ENCODE measurements around the gene KRT74.

The KRT74 gene

GRCh38 chr12:52543985-52544883 is 29.4 kb downstream of the KRT74 start:
- no peaks in the 10 kb centered on the region for H3K9me2 ChIP-seq (replicated peaks; ENCODE audit: insufficient read depth, low read length)

DNA sequence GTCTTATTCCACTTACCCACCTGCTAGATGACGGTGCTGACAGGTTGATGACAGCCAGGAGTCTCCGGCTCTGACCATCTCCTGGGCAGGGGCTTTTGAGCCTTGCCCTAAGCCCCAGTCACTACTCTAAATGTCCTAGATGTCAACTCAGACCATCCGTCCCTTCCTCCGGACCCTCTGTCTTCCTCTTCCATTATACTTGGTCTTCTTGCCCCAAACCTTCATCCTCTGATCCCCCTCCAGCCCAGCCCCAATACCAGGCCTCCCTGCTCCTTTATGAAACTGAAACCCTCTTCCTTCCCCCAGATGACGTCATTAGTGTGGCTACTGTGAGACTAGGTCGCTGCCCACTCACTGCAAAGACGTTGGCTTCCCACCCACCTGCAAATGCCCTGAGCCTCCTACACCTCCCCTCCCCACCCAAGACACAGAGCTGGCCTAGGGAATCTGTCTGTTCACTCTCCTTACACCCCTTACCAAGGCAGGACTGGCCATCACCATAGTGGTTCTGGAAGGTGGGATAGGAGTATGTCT is 30.8 kb downstream of the KRT74 start:
- H3K27ac ChIP-seq (ENCODE audit: low read depth, low read length): no peak overlapping the region
- no peaks in the 10 kb centered on the region for H3F3A ChIP-seq (ENCODE audit: insufficient read depth)
- no peaks in the 10 kb centered on the region for H3K27me3 ChIP-seq (ENCODE audit: low read length)
- H3K4me3 ChIP-seq (ENCODE audit: insufficient read depth, low read length, poor library complexity, severe bottlenecking): no peak overlapping the region
- no peaks in the 10 kb centered on the region for H4K20me1 ChIP-seq (ENCODE audit: low read depth, low read length)
- no peaks in the 10 kb centered on the region for H3K79me2 ChIP-seq (ENCODE audit: insufficient read depth, low read length)
- no peak overlapping the region for H3K4me2 ChIP-seq (ENCODE audit: low read depth, low read length, poor library complexity, severe bottlenecking)
- no peak overlapping the region for H3K9ac ChIP-seq (ENCODE audit: low read length)
- H2AFZ ChIP-seq (ENCODE audit: low read depth, low read length, severe bottlenecking): no peak overlapping the region
- no peaks in the 10 kb centered on the region for H3K9me2 ChIP-seq (replicated peaks; ENCODE audit: insufficient read depth, low read length)
- no peaks in the 10 kb centered on the region for H3K36me3 ChIP-seq (ENCODE audit: low read length)
- no peaks in the 10 kb centered on the region for H3K9me3 ChIP-seq (ENCODE audit: insufficient read depth, low read length)
- no peak for TF ChIP-seq EZH2phosphoT487 (conservative IDR thresholded peaks at IDR 0.05; ENCODE audit: low read length)
- TF ChIP-seq, protein P1, sequence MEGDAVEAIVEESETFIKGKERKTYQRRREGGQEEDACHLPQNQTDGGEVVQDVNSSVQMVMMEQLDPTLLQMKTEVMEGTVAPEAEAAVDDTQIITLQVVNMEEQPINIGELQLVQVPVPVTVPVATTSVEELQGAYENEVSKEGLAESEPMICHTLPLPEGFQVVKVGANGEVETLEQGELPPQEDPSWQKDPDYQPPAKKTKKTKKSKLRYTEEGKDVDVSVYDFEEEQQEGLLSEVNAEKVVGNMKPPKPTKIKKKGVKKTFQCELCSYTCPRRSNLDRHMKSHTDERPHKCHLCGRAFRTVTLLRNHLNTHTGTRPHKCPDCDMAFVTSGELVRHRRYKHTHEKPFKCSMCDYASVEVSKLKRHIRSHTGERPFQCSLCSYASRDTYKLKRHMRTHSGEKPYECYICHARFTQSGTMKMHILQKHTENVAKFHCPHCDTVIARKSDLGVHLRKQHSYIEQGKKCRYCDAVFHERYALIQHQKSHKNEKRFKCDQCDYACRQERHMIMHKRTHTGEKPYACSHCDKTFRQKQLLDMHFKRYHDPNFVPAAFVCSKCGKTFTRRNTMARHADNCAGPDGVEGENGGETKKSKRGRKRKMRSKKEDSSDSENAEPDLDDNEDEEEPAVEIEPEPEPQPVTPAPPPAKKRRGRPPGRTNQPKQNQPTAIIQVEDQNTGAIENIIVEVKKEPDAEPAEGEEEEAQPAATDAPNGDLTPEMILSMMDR (IDR thresholded peaks at IDR 0.05; ENCODE audit: insufficient read depth, low read length, poor library complexity, severe bottlenecking): no peak

More at GRCh38 chr12:52543985-52544883, 29.4 kb downstream of the KRT74 start:
- Histone ChIP-seq H3K36me3 (ENCODE audit: low read length) (no peaks in the 10 kb centered on the region), H3K4me3 (ENCODE audit: insufficient read depth, low read length, poor library complexity, severe bottlenecking) (no peak overlapping the region), H4K20me1 (ENCODE audit: low read depth, low read length) (no peaks in the 10 kb centered on the region), H3K9ac (ENCODE audit: low read length) (no peak overlapping the region), H3K4me2 (ENCODE audit: low read depth, low read length, poor library complexity, severe bottlenecking) (no peak overlapping the region), H3F3A (ENCODE audit: insufficient read depth) (no peaks in the 10 kb centered on the region), H3K27me3 (ENCODE audit: low read length) (no peaks in the 10 kb centered on the region), H2AFZ (ENCODE audit: low read depth, low read length, severe bottlenecking) (no peak overlapping the region), H3K79me2 (ENCODE audit: insufficient read depth, low read length) (no peaks in the 10 kb centered on the region), H3K27ac (ENCODE audit: low read depth, low read length) (no peak overlapping the region), H3K9me3 (ENCODE audit: insufficient read depth, low read length) (no peaks in the 10 kb centered on the region)
- TF ChIP-seq, protein P1 (IDR thresholded peaks at IDR 0.05; ENCODE audit: insufficient read depth, low read length, poor library complexity, severe bottlenecking): no peak
- no peak for TF ChIP-seq EZH2phosphoT487 (conservative IDR thresholded peaks at IDR 0.05; ENCODE audit: low read length)

DNA sequence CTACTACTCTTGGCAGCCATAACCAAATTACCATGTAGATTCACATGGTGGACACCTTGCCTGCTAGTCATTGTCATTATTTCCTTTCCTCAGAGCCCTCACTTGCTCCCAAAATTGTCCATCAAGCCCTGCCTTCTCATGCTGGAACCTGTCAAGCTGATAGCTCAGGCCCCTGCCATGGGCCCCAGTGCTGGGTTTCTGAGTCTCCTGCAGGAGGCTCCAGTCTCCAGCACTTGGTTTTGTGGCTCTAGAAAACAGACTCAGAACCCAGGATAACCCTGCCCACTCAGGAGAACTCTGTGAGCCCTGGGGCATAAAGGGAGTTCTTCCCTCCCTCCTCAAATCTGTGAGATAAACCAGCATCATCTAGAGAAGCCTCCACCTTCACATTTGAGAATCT is 31.5 kb downstream of the KRT74 start:
- H3K4me3 ChIP-seq (ENCODE audit: insufficient read depth, low read length, poor library complexity, severe bottlenecking): no peak overlapping the region
- no peak overlapping the region for H3K27ac ChIP-seq (ENCODE audit: low read depth, low read length)
- H3K79me2 ChIP-seq (ENCODE audit: insufficient read depth, low read length): no peaks in the 10 kb centered on the region
- H4K20me1 ChIP-seq (ENCODE audit: low read depth, low read length): no peaks in the 10 kb centered on the region
- TF ChIP-seq EZH2phosphoT487 (conservative IDR thresholded peaks at IDR 0.05; ENCODE audit: low read length): no peak
- TF ChIP-seq, protein P1 (IDR thresholded peaks at IDR 0.05; ENCODE audit: insufficient read depth, low read length, poor library complexity, severe bottlenecking): no peak
- H3K36me3 ChIP-seq (ENCODE audit: low read length): no peaks in the 10 kb centered on the region
- H3K27me3 ChIP-seq (ENCODE audit: low read length): no peaks in the 10 kb centered on the region
- H2AFZ ChIP-seq (ENCODE audit: low read depth, low read length, severe bottlenecking): no peak overlapping the region
- H3K9ac ChIP-seq (ENCODE audit: low read length): no peak overlapping the region
- no peaks in the 10 kb centered on the region for H3K9me2 ChIP-seq (replicated peaks; ENCODE audit: insufficient read depth, low read length)
- H3K4me2 ChIP-seq (ENCODE audit: low read depth, low read length, poor library complexity, severe bottlenecking): no peak overlapping the region
- H3F3A ChIP-seq (ENCODE audit: insufficient read depth): no peaks in the 10 kb centered on the region
- no peaks in the 10 kb centered on the region for H3K9me3 ChIP-seq (ENCODE audit: insufficient read depth, low read length)
